ENCODE measurements around the gene ATG5.

DNA sequence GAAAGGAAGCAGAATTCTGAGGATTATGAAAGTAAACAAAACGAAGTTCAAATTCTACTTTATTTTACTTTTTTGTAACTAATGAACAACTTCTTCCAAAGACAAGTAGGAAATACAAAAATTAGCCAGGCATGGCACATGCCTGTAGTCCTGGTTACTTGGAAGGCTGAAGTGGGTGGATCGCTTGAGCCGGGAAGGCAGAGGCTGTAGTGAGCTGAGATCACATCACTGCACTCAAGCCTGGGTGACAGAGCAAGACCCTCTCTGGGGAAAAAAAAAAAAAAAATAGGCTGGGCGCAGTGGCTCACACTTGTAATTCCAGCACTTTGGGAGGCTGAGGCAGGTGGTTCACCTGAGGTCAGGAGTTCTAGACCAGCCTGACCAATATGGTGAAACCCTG lies 82.3 kb downstream of the ATG5 start:
- TF ChIP-seq SIN3A (IDR thresholded peaks at IDR 0.05; ENCODE audit: borderline replicate concordance, insufficient read depth, low read length): no peak
- TF ChIP-seq TAF1 (IDR thresholded peaks at IDR 0.05; ENCODE audit: borderline replicate concordance, insufficient read depth, low read length): no peak
- no peak for TF ChIP-seq POLR2AphosphoS5 (IDR thresholded peaks at IDR 0.05; ENCODE audit: low read depth, low read length)
- TF ChIP-seq FOXP2 (optimal IDR thresholded peaks at IDR 0.05; ENCODE audit: borderline replicate concordance, extremely low read depth, extremely low read length, insufficient read depth): no peak
- TF ChIP-seq, protein P1, sequence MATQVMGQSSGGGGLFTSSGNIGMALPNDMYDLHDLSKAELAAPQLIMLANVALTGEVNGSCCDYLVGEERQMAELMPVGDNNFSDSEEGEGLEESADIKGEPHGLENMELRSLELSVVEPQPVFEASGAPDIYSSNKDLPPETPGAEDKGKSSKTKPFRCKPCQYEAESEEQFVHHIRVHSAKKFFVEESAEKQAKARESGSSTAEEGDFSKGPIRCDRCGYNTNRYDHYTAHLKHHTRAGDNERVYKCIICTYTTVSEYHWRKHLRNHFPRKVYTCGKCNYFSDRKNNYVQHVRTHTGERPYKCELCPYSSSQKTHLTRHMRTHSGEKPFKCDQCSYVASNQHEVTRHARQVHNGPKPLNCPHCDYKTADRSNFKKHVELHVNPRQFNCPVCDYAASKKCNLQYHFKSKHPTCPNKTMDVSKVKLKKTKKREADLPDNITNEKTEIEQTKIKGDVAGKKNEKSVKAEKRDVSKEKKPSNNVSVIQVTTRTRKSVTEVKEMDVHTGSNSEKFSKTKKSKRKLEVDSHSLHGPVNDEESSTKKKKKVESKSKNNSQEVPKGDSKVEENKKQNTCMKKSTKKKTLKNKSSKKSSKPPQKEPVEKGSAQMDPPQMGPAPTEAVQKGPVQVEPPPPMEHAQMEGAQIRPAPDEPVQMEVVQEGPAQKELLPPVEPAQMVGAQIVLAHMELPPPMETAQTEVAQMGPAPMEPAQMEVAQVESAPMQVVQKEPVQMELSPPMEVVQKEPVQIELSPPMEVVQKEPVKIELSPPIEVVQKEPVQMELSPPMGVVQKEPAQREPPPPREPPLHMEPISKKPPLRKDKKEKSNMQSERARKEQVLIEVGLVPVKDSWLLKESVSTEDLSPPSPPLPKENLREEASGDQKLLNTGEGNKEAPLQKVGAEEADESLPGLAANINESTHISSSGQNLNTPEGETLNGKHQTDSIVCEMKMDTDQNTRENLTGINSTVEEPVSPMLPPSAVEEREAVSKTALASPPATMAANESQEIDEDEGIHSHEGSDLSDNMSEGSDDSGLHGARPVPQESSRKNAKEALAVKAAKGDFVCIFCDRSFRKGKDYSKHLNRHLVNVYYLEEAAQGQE (IDR thresholded peaks at IDR 0.05; ENCODE audit: insufficient read depth in 1 of 2, low read depth in 2 of 2, low read length in 2 of 2): no peak
